ENCODE data around the gene ARHGAP27. TPM values are rescaled to one million over a fixed set of nuclear protein-coding genes. Genes with fewer than 3 reads are reported as not detected.

Gene ARHGAP27
- total RNA-seq, 1 donor from 2014 or later, result 27.3 TPM

DNA sequence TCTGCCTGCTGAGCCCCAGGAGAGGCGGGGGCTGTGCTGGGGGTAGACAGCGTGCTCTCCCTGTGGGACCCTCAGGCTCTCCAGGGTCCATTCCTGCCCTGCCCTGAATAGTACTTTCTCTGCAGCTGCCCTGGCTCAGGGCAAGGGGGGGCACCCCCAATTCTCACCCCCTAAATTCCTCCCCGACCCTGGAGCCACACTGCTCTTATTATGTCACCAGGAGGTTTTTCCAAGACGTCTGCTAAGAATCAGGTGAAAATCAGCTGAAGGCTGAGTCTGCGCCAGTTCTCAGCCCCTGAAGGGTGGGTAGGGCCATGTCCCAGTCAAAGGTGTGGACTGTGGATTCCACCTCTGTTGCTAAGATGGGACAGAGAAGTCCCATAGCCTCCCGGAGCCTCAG, 66.0 kb downstream of the ARHGAP27 start:
- peak; percentile 47 for DNase-seq (ENCODE audit: low spot score)

GRCh38 chr17:45366049-45366448, 66.6 kb downstream of the ARHGAP27 start:
- peak; percentile 28 for DNase-seq (ENCODE audit: low spot score)

GRCh38 chr17:45364531-45365390, 67.9 kb downstream of the ARHGAP27 start:
- DNase-seq (ENCODE audit: low spot score), result peak; percentile 75

DNA sequence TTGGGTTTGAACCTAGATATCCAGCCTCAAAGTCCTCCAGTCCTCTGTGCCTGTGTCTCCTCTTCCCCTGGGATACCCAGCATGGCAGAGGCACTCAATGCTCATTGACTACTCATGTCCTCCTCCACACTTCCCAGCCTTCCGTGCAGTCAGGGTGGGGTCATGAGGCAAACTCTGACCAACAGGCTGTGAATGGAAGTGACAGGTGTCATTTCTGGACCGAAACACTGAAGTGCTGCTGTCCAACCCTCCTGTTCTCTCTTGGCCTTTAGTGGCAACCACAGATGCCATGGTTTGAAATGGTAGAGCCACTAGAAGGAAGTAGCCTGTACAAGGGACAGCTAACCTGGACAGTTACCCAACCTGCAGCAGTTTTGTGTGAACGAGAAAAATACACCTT, 69.2 kb downstream of the ARHGAP27 start:
- peak; percentile 71 for DNase-seq (ENCODE audit: low spot score)

DNA sequence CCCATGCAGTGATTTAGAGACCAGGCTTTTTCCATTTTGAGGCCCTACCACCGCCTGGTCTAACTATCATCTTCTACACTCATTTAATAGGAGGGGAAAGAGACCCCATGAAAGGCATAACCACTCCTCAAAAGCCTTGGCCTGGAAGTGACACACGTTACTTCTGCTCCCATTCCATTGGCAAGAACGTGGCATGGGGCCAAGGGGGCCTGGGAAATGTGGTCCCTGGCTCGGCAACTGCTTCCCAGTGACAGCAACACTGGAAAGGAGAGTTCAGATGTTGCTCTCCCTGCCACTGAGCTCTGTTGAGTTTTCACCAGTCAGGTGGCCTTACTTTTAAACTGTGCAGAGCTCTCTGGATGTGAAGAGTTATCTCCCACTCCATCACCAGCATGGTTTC, 70.7 kb downstream of the ARHGAP27 start:
- no peak for DNase-seq (ENCODE audit: low spot score)

- no peak for DNase-seq (ENCODE audit: low spot score)
Measured at GRCh38 chr17:45361451-45361850, 71.2 kb downstream of the ARHGAP27 start.

DNA sequence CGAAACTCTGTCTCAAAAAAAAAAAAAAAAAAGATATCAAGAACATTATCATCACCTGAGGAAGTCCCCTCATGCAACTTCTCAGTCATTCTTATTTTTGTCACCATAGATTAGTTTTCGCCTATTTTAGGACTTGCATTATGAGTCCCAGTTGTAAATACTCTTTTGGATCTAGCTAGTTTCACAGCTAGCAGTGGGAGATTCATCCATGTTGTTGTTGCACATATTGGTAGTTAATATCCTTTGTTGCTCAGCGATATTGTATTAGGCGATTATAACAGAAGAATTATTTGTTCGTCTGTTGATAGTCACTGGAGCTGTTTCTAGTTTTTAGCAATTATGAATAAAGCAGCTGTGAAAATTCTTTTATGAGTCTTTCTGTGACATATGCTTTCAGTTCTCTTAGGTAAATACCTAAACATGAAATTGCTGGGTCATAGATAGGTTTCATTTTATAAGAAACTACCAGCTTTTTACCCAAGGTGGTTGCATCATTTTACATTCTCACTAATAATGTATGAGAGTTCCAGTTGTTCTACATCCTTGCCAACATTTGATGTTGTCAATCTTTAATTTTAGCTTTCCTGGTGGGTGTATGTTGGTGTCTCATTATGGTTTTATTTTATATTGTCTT, 75.2 kb downstream of the ARHGAP27 start:
- no peak for DNase-seq (ENCODE audit: low spot score)

DNA sequence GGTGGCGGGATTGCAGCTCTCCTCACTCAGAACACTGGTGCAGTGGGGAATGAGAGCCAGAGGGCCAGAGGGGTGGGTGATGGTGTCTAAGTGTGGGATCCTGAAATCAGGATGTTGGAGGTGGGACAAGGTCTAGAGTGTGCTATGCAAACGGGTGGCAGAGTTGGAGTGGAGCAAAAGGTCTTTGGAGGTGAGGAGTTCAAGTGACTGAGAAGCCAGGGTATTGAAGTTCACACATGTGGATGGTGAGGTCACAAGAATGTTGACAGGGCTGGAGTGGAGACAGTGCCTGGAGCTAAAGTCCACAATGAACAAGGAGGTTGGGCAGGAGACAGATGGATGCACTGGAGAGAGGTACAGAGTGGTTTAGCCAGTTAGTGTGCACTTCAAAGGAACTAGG, 77.6 kb downstream of the ARHGAP27 start:
- DNase-seq (ENCODE audit: low spot score), result no peak

GRCh38 chr17:45353043-45353442, 79.6 kb downstream of the ARHGAP27 start:
- no peak for DNase-seq (ENCODE audit: low spot score)

GRCh38 chr17:45351831-45352230, 80.8 kb downstream of the ARHGAP27 start:
- DNase-seq (ENCODE audit: low spot score), result no peak

DNA sequence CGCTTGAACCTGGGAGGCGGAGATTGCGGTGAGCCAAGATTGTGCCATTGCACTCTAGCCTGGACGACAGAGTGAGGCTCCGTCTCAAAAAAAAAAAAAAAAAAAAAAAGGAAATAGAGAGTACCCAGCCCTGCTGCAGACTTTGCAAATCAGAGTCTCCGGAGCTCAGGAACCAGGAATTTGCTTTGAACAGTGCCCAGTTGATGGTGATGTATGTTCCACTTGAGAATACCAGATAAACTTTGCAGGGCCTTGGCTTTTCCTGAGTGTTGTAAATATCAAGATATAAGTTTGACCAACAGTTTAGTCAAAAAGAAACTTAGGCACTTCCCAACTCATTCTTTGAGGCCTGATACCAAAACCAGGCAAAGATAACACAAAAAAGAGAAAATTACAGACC, 85.2 kb downstream of the ARHGAP27 start:
- no peak for DNase-seq (ENCODE audit: low spot score)

- peak; percentile 85 for DNase-seq (ENCODE audit: low spot score)
Measured at GRCh38 chr17:45346216-45347015, 86.3 kb downstream of the ARHGAP27 start.

DNA sequence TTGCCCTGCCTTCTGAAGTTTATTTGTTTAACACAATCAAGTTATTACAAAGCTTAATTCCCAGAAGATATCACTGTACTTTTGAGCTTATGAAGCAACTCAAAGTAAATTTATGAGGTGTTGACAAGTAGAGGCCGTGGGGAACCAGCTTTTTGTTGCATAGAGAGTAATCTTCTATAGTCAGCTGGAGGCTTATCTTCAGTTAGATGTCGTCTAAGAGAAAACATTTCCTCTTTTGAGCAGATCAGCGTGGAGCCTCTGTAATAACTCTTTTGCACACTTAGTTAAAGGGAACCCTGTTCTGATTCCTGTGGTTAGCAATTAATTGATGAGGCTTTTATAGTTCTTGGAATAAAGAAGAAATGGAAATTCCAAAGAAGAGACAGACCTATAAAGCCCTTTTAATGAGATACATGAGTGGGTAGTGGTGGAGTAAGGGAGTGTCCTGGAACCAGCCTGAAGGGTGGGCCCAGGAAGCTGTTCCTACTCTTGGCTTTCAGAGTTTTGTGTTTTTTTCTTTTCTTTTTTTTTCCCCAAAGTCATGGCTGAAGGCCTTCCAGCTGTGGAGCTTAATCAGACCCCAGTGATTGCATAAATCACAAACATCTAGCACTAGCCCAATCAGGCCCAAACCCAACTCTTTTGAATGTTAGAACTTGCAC, 87.0 kb downstream of the ARHGAP27 start:
- no peak for DNase-seq (ENCODE audit: low spot score)

GRCh38 chr17:45345246-45345553, 87.5 kb downstream of the ARHGAP27 start:
- no peak for DNase-seq (ENCODE audit: low spot score)

DNA sequence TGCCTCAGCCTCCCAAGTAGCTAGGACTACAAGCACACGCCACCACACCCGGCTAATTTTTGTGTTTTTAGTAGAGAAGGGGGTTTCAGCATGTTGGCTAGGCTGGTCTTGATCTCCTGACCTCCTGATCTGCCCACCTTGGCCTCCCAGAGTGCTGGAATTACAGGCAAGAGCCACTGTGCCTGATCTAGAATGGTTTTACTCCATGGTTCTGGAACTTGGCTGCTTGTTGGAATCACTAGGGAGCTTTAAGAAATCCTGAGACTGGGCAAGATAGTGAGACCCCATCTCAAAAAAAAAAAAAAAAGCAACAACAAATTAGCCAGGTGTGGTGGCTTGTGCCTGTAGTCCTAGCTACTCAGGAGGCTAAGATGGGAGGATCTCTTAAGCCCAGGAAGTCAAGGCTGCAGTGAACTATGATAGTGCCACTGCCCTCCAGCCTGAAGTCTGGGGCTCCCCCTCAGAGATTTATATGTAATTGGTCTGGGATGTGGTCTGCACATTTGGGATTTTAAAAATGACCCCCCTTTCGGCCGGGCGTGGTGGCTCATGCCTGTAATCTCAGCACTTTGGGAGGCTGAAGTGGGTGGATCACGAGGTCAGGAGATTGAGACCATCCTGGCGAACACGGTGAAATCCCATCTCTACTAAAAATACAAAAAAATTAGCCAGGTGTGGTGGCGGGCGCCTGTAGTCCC, 88.6 kb downstream of the ARHGAP27 start:
- DNase-seq (ENCODE audit: low spot score), result peak; percentile 55

Other genes with a start within 250 kb of the ARHGAP27 start
- gene FMNL1, start 211.0 kb downstream of the ARHGAP27 start, total RNA-seq, result 51.2 TPM
- not detected for gene SPATA32, start 170.8 kb downstream of the ARHGAP27 start, total RNA-seq
- 8.7 TPM for gene MAP3K14, start 115.8 kb downstream of the ARHGAP27 start, total RNA-seq
- gene PLEKHM1, start 57.9 kb upstream of the ARHGAP27 start, total RNA-seq, result 51.2 TPM